Endothelial cell of hepatic sinusoid (primary cell): Measurements from ENCODE around the gene ZNF593OS.

Experiments used
- in situ Hi-C: cut with HindIII; loops from 2 replicates; pipeline ENCODE4 v1.10.0; 2017; ENCODE audit warnings: low sequenced_read_pairs

Gene ZNF593OS

GRCh38 chr1:26184883-26185282, 13.3 kb upstream of the ZNF593OS start:
- in situ Hi-C loops = no loop called here

GRCh38 chr1:26184086-26184485, 12.5 kb upstream of the ZNF593OS start:
- in situ Hi-C loops = no loop called here

GRCh38 chr1:26182383-26182696, 10.7 kb upstream of the ZNF593OS start:
- in situ Hi-C loops = no loop called here

- in situ Hi-C loops = no loop called here
Measured at GRCh38 chr1:26181586-26182382, 10.2 kb upstream of the ZNF593OS start.

GRCh38 chr1:26180010-26180506, 8.4 kb upstream of the ZNF593OS start:
- in situ Hi-C loops = no loop called here

GRCh38 chr1:26177182-26177684, 5.6 kb upstream of the ZNF593OS start, which contains the start of gene CNKSR1:
Gene CNKSR1 (plus strand): TSS chr1:26177491. CDS start chr1:26177548, 57 bp downstream.
- in situ Hi-C loops = no loop called here

- in situ Hi-C loops = no loop called here
Measured at GRCh38 chr1:26175346-26175745, 3.7 kb upstream of the ZNF593OS start.

GRCh38 chr1:26170472-26170821, 1.2 kb downstream of the ZNF593OS start:
- in situ Hi-C loops = no loop called here

- in situ Hi-C loops = loop anchor here (5.0 kb wide), 3 partner anchors 57 to 98 kb away; no protein-coding TSS in a partner anchor
Measured at GRCh38 chr1:26169669-26170471, 1.8 kb downstream of the ZNF593OS start, which contains the start of gene ZNF593. Gene ZNF593 (plus strand): TSS chr1:26169908. CDS start chr1:26169984, 76 bp downstream.

GRCh38 chr1:26169198-26169554, 2.5 kb downstream of the ZNF593OS start:
- in situ Hi-C loops = loop anchor here (5.0 kb wide), 3 partner anchors 58 to 97 kb away; no protein-coding TSS in a partner anchor

GRCh38 chr1:26168410-26169197, 3.0 kb downstream of the ZNF593OS start, which contains the start of gene C1orf232:
Gene C1orf232 (minus strand): TSS chr1:26168963. CDS start chr1:26168499, 464 bp downstream.
- in situ Hi-C loops = loop anchor here (5.0 kb wide), 3 partner anchors 59 to 96 kb away; no protein-coding TSS in a partner anchor

- in situ Hi-C loops = loop anchor here (5.0 kb wide), 3 partner anchors 61 to 94 kb away; no protein-coding TSS in a partner anchor
Measured at GRCh38 chr1:26166719-26167281, 4.8 kb downstream of the ZNF593OS start.

- in situ Hi-C loops = loop anchor here (5.0 kb wide), 3 partner anchors 62 to 93 kb away; no protein-coding TSS in a partner anchor
Measured at GRCh38 chr1:26164861-26165842, 6.5 kb downstream of the ZNF593OS start.

GRCh38 chr1:26164036-26164860, 7.4 kb downstream of the ZNF593OS start:
- in situ Hi-C loops = no loop called here

- in situ Hi-C loops = no loop called here
Measured at GRCh38 chr1:26163684-26164035, 8.0 kb downstream of the ZNF593OS start.

- in situ Hi-C loops = no loop called here
Measured at GRCh38 chr1:26162220-26162709, 9.4 kb downstream of the ZNF593OS start.

GRCh38 chr1:26161415-26162219, 10.0 kb downstream of the ZNF593OS start:
- in situ Hi-C loops = no loop called here
